Upper lobe of left lung (tissue), 6 donors: Measurements from ENCODE around the gene DTL. TPM values are rescaled to one million over a fixed set of nuclear protein-coding genes. Genes with fewer than 3 reads are reported as not detected.
A peak's percentile ranks its signal among the peaks of the same experiment; 100 is the strongest.

Experiments used
- ATAC-seq, 2 donors: fragments of 200-7000 bp; cut with Tn5 transposase; one replicate each; pipeline ENCODE4 v1.9.1; 2022; ENCODE audit warnings: mild to moderate bottlenecking in 2 of 2, moderate library complexity in 2 of 2; ENCODE audit not compliant: low FRiP score in 2 of 2
- DNase-seq, 2 donors: peaks; one replicate each; pipeline ENCODE4 v3.0.0-alpha.2; 2019 to 2020
- H3K27ac ChIP-seq, 4 donors: fragments of 200-600 bp; sonication (generic); one replicate each; pipeline ENCODE4 v1.5.1; 2016 to 2019
- H3K27me3 ChIP-seq, 4 donors: fragments of 200-600 bp; sonication (generic); one replicate each; pipeline ENCODE4 v1.5.1; 2017 to 2019
- H3K36me3 ChIP-seq, 4 donors: fragments of 200-600 bp; sonication (generic); one replicate each; pipeline ENCODE4 v1.5.1; 2016 to 2019
- H3K4me1 ChIP-seq, 4 donors: fragments of 200-600 bp; sonication (generic); one replicate each; pipeline ENCODE4 v1.5.1; 2018 to 2019
- H3K4me3 ChIP-seq, 4 donors: fragments of 200-600 bp; sonication (generic); one replicate each; pipeline ENCODE4 v1.5.1; 2017 to 2019; ENCODE audit warnings: mild to moderate bottlenecking in 2 of 4, moderate library complexity in 1 of 4
- H3K9me3 ChIP-seq, 4 donors: fragments of 200-600 bp; sonication (generic); one replicate each; pipeline ENCODE4 v1.5.1; 2018 to 2019
- EP300 ChIP-seq, 4 donors: sonication (generic); formaldehyde crosslinking; IDR thresholded peaks; one replicate each; pipeline ENCODE4 v1.5.1; 2017; ENCODE audit warnings: antibody characterized with exemption in 4 of 4, control low read depth in 2 of 4
- POLR2A ChIP-seq, 4 donors: fragments of 450-650 bp; IDR thresholded peaks; one replicate each; pipeline ENCODE4 v1.5.1; 2016 to 2017; ENCODE audit warnings: antibody characterized with exemption in 4 of 4, mild to moderate bottlenecking in 2 of 4
- POLR2AphosphoS5 ChIP-seq, 2 donors: sonication (generic); formaldehyde crosslinking; IDR thresholded peaks; one replicate each; pipeline ENCODE4 v1.5.1; 2017; ENCODE audit warnings: antibody characterized with exemption in 2 of 2
- WGBS, 2 donors: methylation state at CpG; one replicate each; pipeline ENCODE4 v1.1.5; 2017 to 2018; 5-methylcytosine and 5-hydroxymethylcytosine counted together
- total RNA-seq, 6 donors: library from RNA; depleted of rRNA in 4 of 6; stranded (reverse); fragments of >200 nt in 4 of 6; gene quantifications; one replicate each; pipeline versions ENCODE4 v1.1.0 to v1.2.1, GENCODE V29; 2016 to 2021
- TF ChIP-seq, protein P1 (sequence below), 6 experiments: fragments of 450-650 bp in 4 of 6; fragments of 200-600 bp in 2 of 6; sonication (generic) in 2 of 6; IDR thresholded peaks; one replicate each; pipeline ENCODE4 v1.5.1; 2016 to 2019; ENCODE audit warnings: antibody characterized with exemption in 6 of 6
- donor health status: DM: no; HTN: no; CAD: no; lungs with moderate emphysema.
- donor health status: DM: no; HTN: yes; CAD: no; lungs with severe emphysema.

The DTL gene
- total RNA-seq, 6 donors from 2014 or later = 0.92 to 5.9 (median 2.2) TPM

DNA sequence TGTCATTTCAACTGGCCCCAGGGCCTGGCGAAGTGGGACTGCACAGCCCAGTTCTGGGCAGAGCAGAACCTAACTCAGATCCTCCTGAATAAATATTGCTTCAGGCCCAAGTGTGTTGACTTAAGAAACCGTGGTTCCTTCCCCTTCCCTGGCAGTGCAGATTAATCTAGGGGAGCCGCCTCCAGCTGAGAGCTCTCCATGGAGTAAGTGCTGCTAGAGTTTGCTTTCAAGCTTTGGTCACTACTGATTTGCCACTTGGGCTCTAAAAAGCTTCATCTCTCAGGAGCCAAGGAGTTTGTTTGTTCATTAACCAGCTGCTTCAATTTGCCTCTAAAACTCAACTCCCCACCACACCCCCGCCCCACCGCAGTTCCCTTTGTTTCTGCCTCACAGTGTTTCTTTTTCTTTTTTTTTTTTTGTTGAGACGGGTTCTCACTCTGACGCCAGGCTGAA, 112.1 kb downstream of the DTL start:
- Histone ChIP-seq H3K27me3 (no peaks in the 10 kb centered on the region), H3K36me3 (no peaks in the 10 kb centered on the region), H3K4me1 (peaks cover 0 to 9% (median 4%) of the 10 kb centered on the region in 4 donors), H3K9me3 (no peaks in the 10 kb centered on the region), H3K27ac (peak overlapping the region; percentile 13 to 71 (median 46)), H3K4me3 (no peak overlapping the region)
- DNase-seq (peak in 1 of 2 donors; percentile 85), ATAC-seq (peak; percentile 81 to 95)
- 57 to 64% methylated on average over 7 of the region's 7 CpGs for WGBS, 2 donors
- TF ChIP-seq EP300 (IDR thresholded peaks at IDR 0.05) (peak in 1 of 4 donors; percentile 68), POLR2AphosphoS5 (IDR thresholded peaks at IDR 0.05) (peak in 1 of 2 donors; percentile 54), POLR2A (IDR thresholded peaks at IDR 0.05) (peak in 1 of 4 donors; percentile 37)
- TF ChIP-seq, protein P1, sequence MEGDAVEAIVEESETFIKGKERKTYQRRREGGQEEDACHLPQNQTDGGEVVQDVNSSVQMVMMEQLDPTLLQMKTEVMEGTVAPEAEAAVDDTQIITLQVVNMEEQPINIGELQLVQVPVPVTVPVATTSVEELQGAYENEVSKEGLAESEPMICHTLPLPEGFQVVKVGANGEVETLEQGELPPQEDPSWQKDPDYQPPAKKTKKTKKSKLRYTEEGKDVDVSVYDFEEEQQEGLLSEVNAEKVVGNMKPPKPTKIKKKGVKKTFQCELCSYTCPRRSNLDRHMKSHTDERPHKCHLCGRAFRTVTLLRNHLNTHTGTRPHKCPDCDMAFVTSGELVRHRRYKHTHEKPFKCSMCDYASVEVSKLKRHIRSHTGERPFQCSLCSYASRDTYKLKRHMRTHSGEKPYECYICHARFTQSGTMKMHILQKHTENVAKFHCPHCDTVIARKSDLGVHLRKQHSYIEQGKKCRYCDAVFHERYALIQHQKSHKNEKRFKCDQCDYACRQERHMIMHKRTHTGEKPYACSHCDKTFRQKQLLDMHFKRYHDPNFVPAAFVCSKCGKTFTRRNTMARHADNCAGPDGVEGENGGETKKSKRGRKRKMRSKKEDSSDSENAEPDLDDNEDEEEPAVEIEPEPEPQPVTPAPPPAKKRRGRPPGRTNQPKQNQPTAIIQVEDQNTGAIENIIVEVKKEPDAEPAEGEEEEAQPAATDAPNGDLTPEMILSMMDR (IDR thresholded peaks at IDR 0.05) = no peak

DNA sequence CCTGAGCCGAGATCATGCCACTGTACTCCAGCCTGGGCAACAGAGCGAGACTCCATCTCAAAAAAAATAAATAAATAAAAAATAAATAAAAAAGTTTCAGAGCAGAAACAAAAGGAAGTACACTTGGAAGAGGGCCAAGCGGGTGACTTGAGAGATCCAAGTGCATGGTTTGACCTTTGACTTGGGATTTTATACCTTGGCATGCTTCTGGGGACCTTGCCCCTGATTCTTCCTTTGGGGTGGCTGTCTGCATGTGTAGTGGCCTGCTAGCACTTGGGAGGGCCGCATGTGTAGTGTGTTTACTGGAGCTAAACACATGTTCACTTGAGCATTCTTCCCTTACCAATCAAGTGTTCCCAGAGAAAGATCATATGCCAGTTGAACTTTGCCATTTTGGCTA, 114.0 kb downstream of the DTL start:
- TF ChIP-seq, protein P1 (IDR thresholded peaks at IDR 0.05) = no peak
- no peak for TF ChIP-seq POLR2AphosphoS5 (IDR thresholded peaks at IDR 0.05)
- TF ChIP-seq POLR2A (IDR thresholded peaks at IDR 0.05) = no peak
- no peak for TF ChIP-seq EP300 (IDR thresholded peaks at IDR 0.05)
- Histone ChIP-seq H3K36me3 (no peaks in the 10 kb centered on the region), H3K4me1 (peaks cover 0 to 9% (median 5%) of the 10 kb centered on the region in 4 donors), H3K9me3 (no peaks in the 10 kb centered on the region), H3K27ac (no peak overlapping the region), H3K4me3 (no peak overlapping the region), H3K27me3 (no peaks in the 10 kb centered on the region)
- 60 to 68% methylated on average over 4 of the region's 4 CpGs for WGBS, 2 donors
- DNase-seq (no peak), ATAC-seq (no peak)

DNA sequence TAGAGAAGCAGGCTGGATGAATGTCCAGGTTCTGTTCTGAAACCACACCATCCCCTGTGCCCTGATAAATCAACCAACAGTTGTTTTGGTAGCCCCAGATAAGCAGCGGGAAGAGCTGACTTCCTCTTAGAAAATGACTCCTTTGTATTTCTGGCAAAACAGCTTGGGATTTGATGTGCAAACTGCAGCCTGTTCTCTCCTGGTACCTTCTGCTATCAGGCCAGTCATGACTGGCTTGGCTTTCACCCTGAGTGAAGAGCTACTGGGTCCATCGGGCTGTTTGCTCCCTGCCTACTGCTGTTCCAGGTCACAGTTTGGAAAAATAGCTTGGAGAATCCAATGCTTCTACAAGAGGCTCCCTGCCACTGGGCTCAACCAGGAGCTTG, 116.8 kb downstream of the DTL start:
- WGBS, 2 donors = 28 to 38% methylated on average over 2 of the region's 2 CpGs
- TF ChIP-seq, protein P1 (IDR thresholded peaks at IDR 0.05) = no peak
- TF ChIP-seq EP300 (IDR thresholded peaks at IDR 0.05) = no peak
- TF ChIP-seq POLR2A (IDR thresholded peaks at IDR 0.05) = no peak
- TF ChIP-seq POLR2AphosphoS5 (IDR thresholded peaks at IDR 0.05) = no peak
- Histone ChIP-seq H3K36me3 (no peaks in the 10 kb centered on the region), H3K9me3 (no peaks in the 10 kb centered on the region), H3K27me3 (no peaks in the 10 kb centered on the region), H3K27ac (peak overlapping the region in 1 of 4 donors; percentile 48), H3K4me1 (peaks cover 0 to 7% (median 1%) of the 10 kb centered on the region in 4 donors), H3K4me3 (no peak overlapping the region)
- ATAC-seq (no peak), DNase-seq (no peak)

DNA sequence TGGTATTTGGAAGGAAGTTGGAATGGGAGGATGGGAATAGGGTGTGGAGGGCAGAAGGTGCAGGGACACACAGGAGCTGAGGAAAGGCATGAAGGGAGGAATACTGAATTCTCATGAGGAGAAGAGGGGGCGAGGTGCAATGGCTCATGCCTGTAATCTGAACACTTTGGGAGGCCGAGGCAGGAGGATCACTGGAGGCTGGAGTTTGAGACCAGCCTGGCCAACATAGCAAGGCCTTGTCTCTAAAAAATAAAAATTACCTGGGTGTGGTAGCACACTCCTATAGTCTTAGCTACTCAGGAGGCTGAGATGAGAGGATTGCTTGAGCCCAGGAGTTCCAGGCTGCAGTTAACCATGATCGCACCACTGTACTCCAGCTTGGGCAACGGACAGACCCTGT, 117.3 kb downstream of the DTL start:
- H3K36me3 ChIP-seq = no peaks in the 10 kb centered on the region
- no peaks in the 10 kb centered on the region for H3K9me3 ChIP-seq
- DNase-seq (no peak), ATAC-seq (no peak)
- H3K27ac ChIP-seq = no peak overlapping the region
- TF ChIP-seq, protein P1 (IDR thresholded peaks at IDR 0.05) = no peak
- TF ChIP-seq EP300 (IDR thresholded peaks at IDR 0.05) = no peak
- no peak for TF ChIP-seq POLR2A (IDR thresholded peaks at IDR 0.05)
- no peak for TF ChIP-seq POLR2AphosphoS5 (IDR thresholded peaks at IDR 0.05)
- 95 to 98% methylated on average over 4 of the region's 4 CpGs for WGBS, 2 donors
- H3K4me3 ChIP-seq = no peak overlapping the region
- peaks cover 0 to 7% (median 1%) of the 10 kb centered on the region in 4 donors for H3K4me1 ChIP-seq
- H3K27me3 ChIP-seq = no peaks in the 10 kb centered on the region

DNA sequence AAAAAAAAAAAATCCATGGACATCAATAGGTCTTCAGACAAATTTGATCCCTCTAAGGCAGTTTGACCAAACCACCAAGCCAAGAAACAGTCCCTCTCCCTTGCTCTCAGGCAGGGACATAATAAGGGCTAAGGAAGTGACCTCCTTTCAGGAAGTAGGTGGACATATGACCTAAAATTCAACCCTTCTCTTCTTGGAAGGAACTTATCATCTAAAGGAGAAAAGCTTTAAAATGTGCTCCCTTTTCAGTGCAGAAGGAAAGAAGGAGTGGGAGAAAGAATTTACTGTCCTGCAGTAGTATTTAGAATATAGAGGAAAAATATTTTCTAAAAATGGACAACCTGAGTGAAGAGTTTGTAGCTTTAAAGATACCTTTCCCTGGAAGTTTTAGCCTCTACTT, 118.1 kb downstream of the DTL start:
- Histone ChIP-seq H3K27ac (no peak overlapping the region), H3K4me3 (no peak overlapping the region), H3K36me3 (no peaks in the 10 kb centered on the region), H3K27me3 (no peaks in the 10 kb centered on the region), H3K9me3 (no peaks in the 10 kb centered on the region), H3K4me1 (peaks cover 0 to 7% (median 1%) of the 10 kb centered on the region in 4 donors)
- TF ChIP-seq POLR2A (IDR thresholded peaks at IDR 0.05) (no peak), EP300 (IDR thresholded peaks at IDR 0.05) (no peak), POLR2AphosphoS5 (IDR thresholded peaks at IDR 0.05) (no peak)
- TF ChIP-seq, protein P1 (IDR thresholded peaks at IDR 0.05) = no peak
- no peak for ATAC-seq
- DNase-seq = no peak
